Dendritic cell treated with granulocyte-macrophage colony-stimulating factor and Interleukin-4, amounts not matched to agents 40 ng/mL and 50 ng/mL, for 4 days (primary cell): ENCODE data around the gene AQP5.

Experiments
- H3K27ac Mint-ChIP-seq: one replicate; pipeline ENCODE4 v1.8.0; 2022; ENCODE audit warnings: mild to moderate bottlenecking, mixed read lengths
- H3K27me3 Mint-ChIP-seq: one replicate; pipeline ENCODE4 v1.8.0; 2022; ENCODE audit warnings: mild to moderate bottlenecking, mixed read lengths
- H3K36me3 Mint-ChIP-seq: one replicate; pipeline ENCODE4 v1.8.0; 2022; ENCODE audit warnings: low read depth, mixed read lengths
- H3K4me1 Mint-ChIP-seq: one replicate; pipeline ENCODE4 v1.8.0; 2022; ENCODE audit warnings: low read depth, mixed read lengths
- H3K4me3 Mint-ChIP-seq: one replicate; pipeline ENCODE4 v1.8.0; 2022; ENCODE audit warnings: mild to moderate bottlenecking, moderate library complexity, mixed read lengths
- H3K9me3 Mint-ChIP-seq: one replicate; pipeline ENCODE4 v1.8.0; 2022; ENCODE audit warnings: mixed read lengths
- intact Hi-C: fragments of 100-400 bp; cut with micrococcal nuclease; formaldehyde crosslinking; loops from one replicate; pipeline ENCODE4 v1.15.0; 2022

Gene AQP5

DNA sequence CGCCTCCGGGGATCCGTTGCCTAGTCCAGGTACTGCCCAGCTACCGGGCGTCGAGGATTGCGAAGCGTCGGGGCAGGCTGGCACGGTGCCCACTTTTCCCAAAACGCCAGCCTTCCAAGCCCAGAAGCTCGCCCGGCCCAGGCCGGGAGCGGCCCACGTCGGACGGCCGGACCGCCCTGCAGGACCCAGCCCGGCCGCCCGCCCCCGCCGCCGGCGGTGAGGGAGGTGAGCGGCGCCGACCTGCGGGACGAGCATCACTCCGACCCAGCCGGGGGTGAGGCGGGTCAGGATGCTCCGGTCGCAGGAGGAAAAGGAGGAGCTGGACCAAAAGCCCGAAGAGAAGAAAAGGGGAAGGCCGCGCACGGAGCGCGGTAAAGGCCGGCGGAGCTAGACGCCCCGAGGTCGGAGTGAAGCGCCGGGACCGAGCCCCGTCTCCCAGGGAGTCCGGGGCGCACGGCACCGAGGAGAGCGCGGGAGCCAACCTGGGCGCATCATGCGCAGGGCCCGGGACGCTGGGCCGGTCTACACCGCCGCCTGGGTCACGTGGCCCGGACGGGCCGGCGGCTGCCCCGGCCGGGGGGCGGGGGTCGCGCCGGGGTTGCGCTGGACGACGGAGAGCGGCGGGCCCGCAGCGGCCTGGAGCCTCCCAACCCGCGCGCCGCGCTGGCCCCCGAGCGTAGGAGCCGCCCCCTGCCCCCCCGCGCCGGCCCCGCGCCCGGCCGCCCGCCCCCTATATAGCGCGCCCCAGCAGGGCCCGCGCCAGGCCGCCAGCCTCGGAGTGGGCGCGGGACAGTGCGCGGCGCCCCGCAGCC lies at the start of gene AQP5:
AQP5 (plus strand) TSS at position 762 of the 812 bp plus-strand sequence. CDS start 146 bp downstream, outside the sequence.
- H3K4me1 Mint-ChIP-seq: peaks cover 12% of the 10 kb centered on the region
- peaks cover 92% of the 10 kb centered on the region for H3K27me3 Mint-ChIP-seq
- H3K9me3 Mint-ChIP-seq: no peaks in the 10 kb centered on the region
- intact Hi-C loops: no loop called here
- no peaks in the 10 kb centered on the region for H3K36me3 Mint-ChIP-seq
- no peak within 1 kb of the TSS for H3K27ac Mint-ChIP-seq
- peak within 1 kb of the TSS; percentile 2 for H3K4me3 Mint-ChIP-seq

DNA sequence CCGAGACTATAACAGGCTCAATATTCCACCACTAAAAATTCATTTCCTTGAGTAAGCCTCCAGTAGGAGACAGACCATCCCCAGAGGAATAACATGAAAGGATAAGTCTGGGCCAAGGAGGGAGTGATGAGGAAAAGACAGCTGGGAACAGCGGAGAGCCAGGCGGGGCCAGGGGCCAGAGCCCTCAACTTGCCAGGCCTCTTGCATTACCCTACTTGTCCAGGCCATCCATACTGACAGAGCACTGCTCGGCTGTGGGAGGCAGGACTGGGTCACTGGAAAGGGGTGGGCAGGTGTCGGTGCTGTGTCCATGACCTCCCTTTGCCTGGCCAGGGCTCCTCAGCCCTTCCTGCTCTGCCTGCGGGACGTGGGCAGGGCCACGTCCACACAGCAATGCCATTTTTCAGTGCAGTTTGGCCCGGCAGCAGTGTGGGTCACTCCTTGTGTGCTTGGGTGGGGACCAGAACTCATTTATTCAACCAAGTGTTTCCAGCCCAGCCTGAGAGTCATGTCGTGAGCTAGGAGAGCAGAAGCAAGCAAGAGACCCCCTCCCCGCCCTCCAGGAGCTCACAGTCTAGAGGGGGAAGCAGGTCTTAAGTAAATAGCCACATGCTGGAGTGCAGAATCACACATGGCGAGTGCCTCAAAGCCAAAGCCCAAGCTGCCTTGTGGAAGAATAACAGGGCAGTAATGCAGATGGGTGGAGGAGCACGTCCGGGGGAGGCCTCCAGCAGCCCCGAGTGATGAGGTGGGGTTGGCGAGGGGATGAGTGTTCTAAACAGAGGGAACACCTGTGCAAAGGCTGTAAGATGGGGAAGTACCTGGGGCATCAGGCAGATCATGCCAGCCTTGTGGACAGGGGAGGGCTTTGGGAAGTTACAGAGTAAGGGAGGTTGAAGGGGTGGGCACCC lies 49.1 kb upstream of the AQP5 start:
- no peaks in the 10 kb centered on the region for H3K36me3 Mint-ChIP-seq
- no peak overlapping the region for H3K27ac Mint-ChIP-seq
- peaks cover 34% of the 10 kb centered on the region for H3K27me3 Mint-ChIP-seq
- H3K9me3 Mint-ChIP-seq: no peaks in the 10 kb centered on the region
- intact Hi-C loops: no loop called here
- peaks cover 24% of the 10 kb centered on the region for H3K4me1 Mint-ChIP-seq
- H3K4me3 Mint-ChIP-seq: no peak overlapping the region

DNA sequence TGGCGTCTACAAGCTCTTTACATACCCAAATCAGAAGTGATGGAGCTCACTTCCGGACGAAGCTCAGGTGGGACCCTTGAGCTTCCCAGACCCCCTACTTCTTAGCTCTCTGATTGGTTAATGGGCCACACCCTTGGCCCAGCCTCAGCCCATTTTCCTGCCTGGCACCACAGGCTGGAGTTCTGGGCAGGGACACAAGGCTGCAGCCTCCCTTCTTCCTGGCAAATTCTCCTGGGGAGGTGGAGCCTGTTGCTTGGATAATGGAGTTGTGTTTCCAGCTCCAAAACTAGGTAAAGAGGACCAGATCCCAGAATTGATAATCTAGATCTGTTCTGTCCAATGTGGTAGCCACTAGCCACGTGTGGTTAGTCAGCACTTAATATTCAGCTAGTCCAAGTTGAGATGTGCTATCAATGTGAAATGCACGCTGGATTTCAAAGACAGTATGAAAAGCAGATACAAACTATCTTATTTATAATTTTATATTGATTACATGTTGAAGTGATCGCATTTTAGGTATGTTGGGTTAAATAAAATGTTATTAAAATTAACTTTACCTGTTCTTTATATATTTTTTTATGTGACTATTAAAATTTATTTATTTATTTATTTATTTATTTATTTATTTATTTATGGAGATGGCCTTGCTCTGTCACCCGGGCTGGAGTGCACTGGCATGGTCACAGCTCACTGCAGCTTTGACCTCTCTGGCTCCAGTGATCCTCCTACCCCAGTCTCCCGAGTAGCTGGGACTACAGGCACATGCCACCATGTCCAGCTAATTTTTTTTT lies 45.3 kb upstream of the AQP5 start:
- Mint-ChIP-seq H3K36me3 (no peaks in the 10 kb centered on the region), H3K27me3 (peaks cover 36% of the 10 kb centered on the region), H3K4me1 (peaks cover 26% of the 10 kb centered on the region), H3K4me3 (no peak overlapping the region), H3K9me3 (no peaks in the 10 kb centered on the region), H3K27ac (no peak overlapping the region)
- intact Hi-C loops: no loop called here

DNA sequence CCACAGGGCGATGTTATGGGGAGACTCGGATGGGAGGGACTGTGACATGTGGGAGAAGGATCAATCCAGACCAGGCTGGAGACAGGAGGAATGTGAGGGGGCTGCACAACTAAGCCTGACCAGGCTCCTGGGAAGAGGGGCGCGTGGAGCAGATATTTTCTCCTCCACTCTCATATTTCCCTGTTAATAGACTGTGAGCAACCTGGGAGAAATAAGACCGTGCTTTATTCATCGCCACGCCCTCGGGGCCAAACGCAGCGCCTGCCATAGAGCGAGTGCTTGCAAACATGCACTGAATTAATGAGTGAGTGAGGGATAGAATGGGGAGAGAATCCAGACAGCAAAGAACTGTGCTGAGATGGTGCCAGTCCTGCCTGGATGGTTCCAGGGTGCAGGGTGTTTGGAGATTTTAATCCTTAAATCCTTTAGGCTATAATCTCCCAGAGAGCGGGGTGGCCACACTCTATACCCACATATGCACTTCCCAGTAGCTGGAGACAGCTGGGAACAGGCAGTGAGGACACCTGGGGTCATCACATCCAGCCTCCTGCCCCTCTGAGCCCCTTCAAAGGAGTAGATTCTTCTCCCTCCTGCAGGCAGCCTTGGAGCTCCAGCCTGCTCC lies 44.4 kb upstream of the AQP5 start:
- H3K27me3 Mint-ChIP-seq: peaks cover 38% of the 10 kb centered on the region
- no peaks in the 10 kb centered on the region for H3K36me3 Mint-ChIP-seq
- peaks cover 34% of the 10 kb centered on the region for H3K4me1 Mint-ChIP-seq
- no peak overlapping the region for H3K4me3 Mint-ChIP-seq
- H3K27ac Mint-ChIP-seq: no peak overlapping the region
- intact Hi-C loops: no loop called here
- no peaks in the 10 kb centered on the region for H3K9me3 Mint-ChIP-seq

DNA sequence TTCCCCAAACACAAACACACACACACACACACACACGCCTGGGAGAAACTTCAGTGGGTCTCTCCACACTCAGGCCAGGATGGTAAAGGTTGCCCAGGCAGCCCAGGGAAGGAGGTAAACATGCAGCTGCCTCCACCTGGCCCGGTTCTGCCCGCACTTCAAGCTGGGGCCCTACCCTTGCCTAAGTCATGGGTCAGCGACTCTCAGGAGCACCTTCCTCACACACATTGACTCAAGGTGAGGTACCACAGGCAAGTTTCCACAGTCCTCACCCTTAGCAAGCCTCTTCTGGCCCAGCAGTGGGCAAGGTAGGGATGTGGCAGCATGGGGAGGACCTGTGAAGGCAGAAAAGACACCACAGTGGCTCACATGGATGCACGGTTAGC lies 43.9 kb upstream of the AQP5 start:
- intact Hi-C loops: no loop called here
- H3K36me3 Mint-ChIP-seq: no peaks in the 10 kb centered on the region
- H3K4me1 Mint-ChIP-seq: peaks cover 34% of the 10 kb centered on the region
- H3K27me3 Mint-ChIP-seq: peaks cover 38% of the 10 kb centered on the region
- no peak overlapping the region for H3K4me3 Mint-ChIP-seq
- no peaks in the 10 kb centered on the region for H3K9me3 Mint-ChIP-seq
- no peak overlapping the region for H3K27ac Mint-ChIP-seq

DNA sequence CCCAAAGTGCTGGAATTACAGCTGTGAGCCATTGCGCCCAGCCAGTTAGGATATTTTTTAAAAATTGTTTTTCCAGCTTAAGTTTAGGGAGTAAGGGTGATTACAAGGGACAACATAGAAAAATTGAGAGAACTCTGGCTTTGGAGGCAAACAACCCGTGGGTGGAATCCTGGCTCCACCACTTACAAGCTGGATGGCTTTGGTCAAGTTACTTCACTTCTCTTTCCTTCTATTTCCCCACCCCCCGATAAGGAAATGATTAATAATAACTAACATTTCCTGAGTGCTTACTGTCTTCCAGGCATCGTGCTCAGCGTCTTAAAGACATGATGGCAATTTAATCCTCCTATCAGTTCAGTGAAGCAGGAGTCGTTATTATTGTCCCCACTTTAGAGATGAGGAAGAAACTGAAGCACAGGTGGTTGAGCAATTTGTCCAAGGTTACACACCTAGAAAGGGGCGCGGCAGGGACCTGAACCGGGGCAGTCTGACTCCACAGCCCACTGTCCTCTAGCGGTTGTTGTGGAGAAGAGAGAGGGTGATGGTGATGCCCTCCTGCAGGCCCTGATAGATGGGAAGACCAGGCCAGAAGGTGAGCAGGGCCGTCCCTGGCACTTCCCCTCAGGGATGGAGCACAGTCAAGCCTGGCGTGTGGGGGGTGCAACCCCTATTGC lies 41.3 kb upstream of the AQP5 start:
- peaks cover 35% of the 10 kb centered on the region for H3K4me1 Mint-ChIP-seq
- H3K36me3 Mint-ChIP-seq: no peaks in the 10 kb centered on the region
- intact Hi-C loops: no loop called here
- no peak overlapping the region for H3K4me3 Mint-ChIP-seq
- H3K9me3 Mint-ChIP-seq: no peaks in the 10 kb centered on the region
- H3K27me3 Mint-ChIP-seq: peaks cover 35% of the 10 kb centered on the region
- H3K27ac Mint-ChIP-seq: no peak overlapping the region

DNA sequence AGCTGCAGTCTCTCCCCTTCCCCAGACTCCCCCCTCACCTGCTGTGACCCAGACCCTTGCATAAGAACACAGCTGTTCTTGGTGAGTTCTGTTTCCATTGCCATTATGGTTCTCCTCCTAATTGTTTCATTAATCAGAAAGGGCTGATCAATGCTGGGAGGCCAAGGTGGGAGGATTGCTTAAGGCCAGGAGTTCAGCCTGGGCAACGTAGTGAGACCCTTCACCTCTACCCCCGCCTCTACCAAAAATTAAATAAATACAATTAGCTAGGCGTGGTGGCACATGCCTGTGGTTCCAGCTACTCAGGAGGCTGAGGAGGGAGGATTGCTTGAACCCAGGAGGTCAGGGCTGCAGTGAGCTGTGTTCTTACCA lies 40.8 kb upstream of the AQP5 start:
- Mint-ChIP-seq H3K4me1 (peaks cover 40% of the 10 kb centered on the region), H3K36me3 (no peaks in the 10 kb centered on the region), H3K27ac (no peak overlapping the region), H3K27me3 (peaks cover 32% of the 10 kb centered on the region), H3K4me3 (no peak overlapping the region), H3K9me3 (no peaks in the 10 kb centered on the region)
- intact Hi-C loops: no loop called here

DNA sequence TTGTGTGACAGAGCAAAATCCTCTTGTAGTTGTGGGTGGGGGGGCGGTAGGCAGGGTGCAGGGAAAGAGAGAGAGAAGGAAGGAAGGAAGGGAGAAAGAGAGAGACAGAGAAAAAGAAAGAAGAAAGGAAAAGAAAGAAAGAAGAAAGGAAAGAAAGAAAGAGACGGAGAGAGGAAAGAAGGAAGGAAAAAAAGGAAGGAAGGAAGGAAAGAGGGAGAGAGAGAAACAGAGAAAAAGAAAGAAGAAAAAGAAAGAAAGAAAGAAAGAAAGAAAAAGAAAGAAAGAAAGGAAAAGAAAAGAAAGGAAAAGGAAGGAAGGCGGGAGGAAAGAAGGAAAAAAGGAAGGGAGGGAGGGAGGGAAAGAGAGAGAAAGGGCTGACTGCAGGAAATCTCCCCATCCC lies 40.4 kb upstream of the AQP5 start:
- Mint-ChIP-seq H3K36me3 (no peaks in the 10 kb centered on the region), H3K4me3 (no peak overlapping the region), H3K9me3 (no peaks in the 10 kb centered on the region), H3K27me3 (peaks cover 30% of the 10 kb centered on the region), H3K4me1 (peaks cover 44% of the 10 kb centered on the region), H3K27ac (no peak overlapping the region)
- intact Hi-C loops: no loop called here

DNA sequence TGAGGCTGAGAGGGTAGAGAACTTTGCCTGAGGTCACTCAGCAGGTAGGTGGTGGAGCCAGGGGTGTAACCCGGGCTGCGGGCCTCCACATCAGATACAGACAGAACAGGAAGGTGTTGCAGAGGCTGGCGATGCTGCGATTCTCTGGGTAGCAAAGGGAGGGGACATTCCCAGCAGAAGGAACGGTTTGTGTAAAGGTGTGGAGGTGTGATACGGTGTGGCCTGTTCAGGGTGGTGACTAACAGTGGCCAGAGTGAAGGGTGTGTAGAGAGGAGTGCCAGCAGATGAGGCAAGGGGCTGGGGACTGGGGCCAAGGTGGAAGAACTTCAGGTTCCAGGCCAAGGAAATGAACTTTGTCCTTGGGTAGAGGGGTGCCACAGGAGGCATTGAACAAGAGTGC lies 39.7 kb upstream of the AQP5 start:
- Mint-ChIP-seq H3K4me1 (peaks cover 46% of the 10 kb centered on the region), H3K27ac (no peak overlapping the region), H3K27me3 (peaks cover 29% of the 10 kb centered on the region), H3K4me3 (no peak overlapping the region), H3K9me3 (no peaks in the 10 kb centered on the region), H3K36me3 (no peaks in the 10 kb centered on the region)
- intact Hi-C loops: no loop called here

DNA sequence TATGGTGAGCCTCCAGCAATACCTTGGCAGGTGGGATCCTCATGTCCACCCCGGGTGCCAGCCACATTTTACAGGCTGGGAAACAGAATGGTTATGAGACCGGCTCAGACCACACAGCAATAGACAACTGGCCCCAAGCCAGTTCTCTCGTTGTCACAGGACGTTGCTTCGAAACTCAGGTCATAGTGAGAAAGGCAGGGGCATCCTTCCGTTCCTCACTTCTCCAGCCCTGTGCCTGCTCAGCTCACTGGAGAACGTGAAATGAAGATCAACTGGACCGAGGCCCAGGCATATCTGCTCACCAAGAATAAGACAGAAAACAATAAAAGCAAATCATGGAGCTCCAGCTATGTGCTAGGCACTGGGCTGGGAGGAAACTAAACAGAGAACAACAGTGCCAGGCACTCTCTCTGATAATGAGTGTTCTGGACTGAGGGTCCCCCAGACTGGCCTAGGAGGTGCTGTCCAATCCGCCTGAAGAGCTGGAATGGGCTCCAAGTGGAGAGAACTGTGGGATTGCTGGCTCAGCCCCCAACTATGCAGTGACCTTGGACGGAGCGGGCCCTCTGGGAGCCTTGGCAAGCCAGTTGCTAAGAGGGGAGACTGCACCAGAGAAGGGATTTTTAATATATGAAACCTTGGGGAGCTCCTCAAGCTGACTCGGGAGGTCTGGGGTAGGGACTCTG lies 39.2 kb upstream of the AQP5 start:
- intact Hi-C loops: no loop called here

DNA sequence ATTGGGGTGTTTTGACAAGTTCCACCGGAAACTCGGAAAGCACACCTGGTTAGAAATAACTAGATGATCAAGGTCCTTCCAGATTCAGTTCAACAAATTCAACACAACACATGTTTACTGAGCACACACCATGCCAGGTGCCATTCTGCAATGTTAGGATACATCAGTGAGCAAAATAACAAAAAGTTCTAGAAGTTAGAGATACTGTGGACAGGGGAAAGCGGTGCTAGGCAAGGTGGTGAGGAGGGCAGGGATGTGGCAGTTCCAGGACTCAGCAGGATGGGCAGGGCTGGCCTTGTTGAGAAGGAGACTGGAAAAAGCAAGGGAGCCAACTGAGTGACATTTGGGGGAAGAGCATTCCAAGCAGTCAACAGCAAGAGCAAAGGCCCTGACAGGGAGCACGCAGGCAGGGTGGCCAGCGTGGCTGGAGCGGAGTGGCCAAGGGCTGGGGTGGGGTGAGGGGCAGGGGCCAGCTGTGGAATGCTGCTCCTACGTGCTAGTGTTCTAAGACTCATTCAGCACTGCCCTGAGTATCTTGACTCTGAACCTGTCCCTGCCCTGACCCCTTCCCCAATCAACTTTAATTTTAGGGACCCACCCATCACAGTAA lies 38.5 kb upstream of the AQP5 start:
- no peaks in the 10 kb centered on the region for H3K9me3 Mint-ChIP-seq
- peak overlapping the region; percentile 4 for H3K27ac Mint-ChIP-seq
- H3K36me3 Mint-ChIP-seq: no peaks in the 10 kb centered on the region
- intact Hi-C loops: no loop called here
- no peak overlapping the region for H3K4me3 Mint-ChIP-seq
- H3K27me3 Mint-ChIP-seq: peaks cover 25% of the 10 kb centered on the region
- peaks cover 46% of the 10 kb centered on the region for H3K4me1 Mint-ChIP-seq

More for the DNA sequence above, 39.2 kb upstream of the AQP5 start:
- peaks cover 46% of the 10 kb centered on the region for H3K4me1 Mint-ChIP-seq
- H3K36me3 Mint-ChIP-seq: no peaks in the 10 kb centered on the region
- H3K9me3 Mint-ChIP-seq: no peaks in the 10 kb centered on the region
- no peak overlapping the region for H3K4me3 Mint-ChIP-seq
- no peak overlapping the region for H3K27ac Mint-ChIP-seq
- H3K27me3 Mint-ChIP-seq: peaks cover 27% of the 10 kb centered on the region

DNA sequence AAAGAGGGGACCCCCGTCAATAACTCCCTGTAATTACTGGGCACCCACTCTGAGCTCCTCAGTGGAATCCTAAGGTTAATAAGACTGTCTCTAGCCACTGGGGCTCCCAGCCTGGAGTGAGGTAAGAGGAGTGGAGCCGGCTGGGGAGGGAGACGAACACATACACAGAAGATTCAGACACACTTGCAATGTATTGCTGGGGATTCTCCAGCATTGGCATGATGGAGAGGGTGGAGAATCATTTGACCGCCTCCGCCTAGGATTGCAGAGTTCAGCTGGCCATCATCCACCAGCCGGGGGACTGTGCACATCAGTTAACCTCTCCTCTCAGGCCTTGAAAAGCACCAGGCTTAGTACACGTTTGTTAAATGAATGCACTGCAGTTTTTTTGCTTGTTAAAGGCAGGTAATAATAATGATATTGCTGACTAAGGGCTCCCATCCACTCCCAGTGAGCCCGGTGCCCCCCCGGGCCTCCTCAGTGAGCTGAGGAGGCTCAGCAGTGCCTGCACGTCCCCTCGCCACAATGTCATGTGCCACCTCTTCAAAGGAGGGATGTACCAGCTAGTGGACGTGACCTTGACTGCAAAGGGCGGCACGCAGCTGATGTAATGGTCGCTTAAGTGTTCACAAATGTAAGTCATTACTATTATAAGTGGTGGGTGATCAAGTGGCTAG lies 37.7 kb upstream of the AQP5 start:
- peaks cover 33% of the 10 kb centered on the region for H3K27me3 Mint-ChIP-seq
- intact Hi-C loops: no loop called here
- H3K36me3 Mint-ChIP-seq: no peaks in the 10 kb centered on the region
- no peak overlapping the region for H3K4me3 Mint-ChIP-seq
- H3K27ac Mint-ChIP-seq: peak overlapping the region; percentile 4
- H3K9me3 Mint-ChIP-seq: no peaks in the 10 kb centered on the region
- H3K4me1 Mint-ChIP-seq: peaks cover 40% of the 10 kb centered on the region
